GM19455 (cell line): ENCODE measurements around the gene DCLK1.

ENCODE experiments used
- ATAC-seq: cut with Tn5 transposase; IDR thresholded peaks from one replicate; pipeline ENCODE4 v1.9.1; 2021; ENCODE audit not compliant: unreplicated experiment

Gene DCLK1

GRCh38 chr13:35835989-35836388 lies 295.2 kb downstream of the DCLK1 start:
- ATAC-seq, result no peak

GRCh38 chr13:35833608-35834275 lies 297.4 kb downstream of the DCLK1 start:
- no peak for ATAC-seq

- no peak for ATAC-seq
These were observed 298.2 kb downstream of the DCLK1 start for GRCh38 chr13:35833031-35833430.

GRCh38 chr13:35832551-35832950 lies 298.6 kb downstream of the DCLK1 start:
- no peak for ATAC-seq

GRCh38 chr13:35830850-35831450 lies 300.2 kb downstream of the DCLK1 start:
- no peak for ATAC-seq

GRCh38 chr13:35826626-35827254 lies 304.4 kb downstream of the DCLK1 start:
- ATAC-seq, result no peak

GRCh38 chr13:35824825-35825224 lies 306.4 kb downstream of the DCLK1 start:
- no peak for ATAC-seq

GRCh38 chr13:35824395-35824794 lies 306.8 kb downstream of the DCLK1 start:
- no peak for ATAC-seq

- no peak for ATAC-seq
These were observed 308.5 kb downstream of the DCLK1 start for GRCh38 chr13:35822666-35823065.

GRCh38 chr13:35818633-35819067 lies 312.5 kb downstream of the DCLK1 start:
- no peak for ATAC-seq

- ATAC-seq, result no peak
These were observed 313.3 kb downstream of the DCLK1 start for GRCh38 chr13:35817642-35818607.

GRCh38 chr13:35814605-35815011 lies 316.6 kb downstream of the DCLK1 start:
- ATAC-seq, result no peak

- ATAC-seq, result no peak
These were observed 318.4 kb downstream of the DCLK1 start for GRCh38 chr13:35812736-35813135.

GRCh38 chr13:35810321-35810720 lies 320.9 kb downstream of the DCLK1 start:
- ATAC-seq, result no peak

GRCh38 chr13:35808846-35809245 lies 322.3 kb downstream of the DCLK1 start:
- ATAC-seq, result no peak

GRCh38 chr13:35804901-35805300 lies 326.3 kb downstream of the DCLK1 start:
- ATAC-seq, result no peak

GRCh38 chr13:35797991-35798390 lies 333.2 kb downstream of the DCLK1 start:
- no peak for ATAC-seq

- ATAC-seq, result no peak
These were observed 333.9 kb downstream of the DCLK1 start for GRCh38 chr13:35797244-35797643.

GRCh38 chr13:35796623-35797022 lies 334.6 kb downstream of the DCLK1 start:
- no peak for ATAC-seq

GRCh38 chr13:35794734-35795389 lies 336.3 kb downstream of the DCLK1 start:
- no peak for ATAC-seq

- no peak for ATAC-seq
These were observed 337.4 kb downstream of the DCLK1 start for GRCh38 chr13:35793823-35794222.
